Neural cell (in vitro differentiated cells): ENCODE measurements around the gene ETF1. TPM values are rescaled to one million over a fixed set of nuclear protein-coding genes. Genes with fewer than 3 reads are reported as not detected.

Experiments used
- H2AFZ ChIP-seq: fragments of 200-600, 300-800 bp; sonication (generic), shearing (Covaris generic); 2 replicates; pipeline ENCODE4 v1.6.0; 2014; ENCODE audit warnings: low read depth, mild to moderate bottlenecking, antibody characterized with exemption, low read length, moderate library complexity
- H3F3A ChIP-seq: fragments of 200-600 bp; shearing (Covaris generic); 2 replicates; pipeline ENCODE4 v1.6.1; 2016; ENCODE audit warnings: mild to moderate bottlenecking, moderate library complexity, mixed read lengths, antibody characterized with exemption, low read length; ENCODE audit not compliant: insufficient read depth, poor library complexity, severe bottlenecking
- H3K27ac ChIP-seq: fragments of 200-600, 300-800 bp; sonication (generic), shearing (Covaris generic); 2 replicates; pipeline ENCODE4 v1.5.1; 2014; ENCODE audit warnings: mild to moderate bottlenecking, low read length, moderate library complexity
- H3K27me3 ChIP-seq: fragments of 300-800, 200-600 bp; sonication (generic), shearing (Covaris generic); 2 replicates; pipeline ENCODE4 v1.6.0; 2014; ENCODE audit warnings: mild to moderate bottlenecking, low read depth, low read length, moderate library complexity; ENCODE audit not compliant: insufficient read depth
- H3K36me3 ChIP-seq: fragments of 300-800, 200-600 bp; sonication (generic), shearing (Covaris generic); 2 replicates; pipeline ENCODE4 v1.5.1; 2014; ENCODE audit warnings: mild to moderate bottlenecking, antibody characterized with exemption, low read length, moderate library complexity; ENCODE audit not compliant: insufficient read depth
- H3K4me2 ChIP-seq: fragments of 300-800, 200-600 bp; sonication (generic), shearing (Covaris generic); 2 replicates; pipeline ENCODE4 v1.6.0; 2014; ENCODE audit warnings: mild to moderate bottlenecking, low read length
- H3K4me3 ChIP-seq: fragments of 300-800, 200-600 bp; sonication (generic), shearing (Covaris generic); 2 replicates; pipeline ENCODE4 v1.5.1; 2014; ENCODE audit warnings: mild to moderate bottlenecking, low read length, moderate library complexity
- H3K79me2 ChIP-seq: fragments of 200-600 bp; shearing (Covaris generic); replicated peaks from 2 replicates; pipeline ENCODE4 v1.6.0; 2014; ENCODE audit warnings: mild to moderate bottlenecking, low read length, moderate library complexity; ENCODE audit not compliant: insufficient read depth
- H3K9ac ChIP-seq: fragments of 300-800, 200-600 bp; sonication (generic), shearing (Covaris generic); 2 replicates; pipeline ENCODE4 v1.6.1; 2016; ENCODE audit warnings: mild to moderate bottlenecking, low read length, mixed read lengths
- H3K9me2 ChIP-seq: fragments of 200-600 bp; shearing (Covaris generic); 2 replicates; pipeline ENCODE4 v1.6.1; 2016; ENCODE audit warnings: mild to moderate bottlenecking, low read length, mixed read lengths; ENCODE audit not compliant: insufficient read depth
- H3K9me3 ChIP-seq: fragments of 200-600, 300-800 bp; sonication (generic), shearing (Covaris generic); 2 replicates; pipeline ENCODE4 v1.6.1; 2016; ENCODE audit warnings: mild to moderate bottlenecking, mixed run types, low read length, moderate library complexity, mixed read lengths
- H4K20me1 ChIP-seq: fragments of 200-600 bp; shearing (Covaris generic); 2 replicates; pipeline ENCODE4 v1.6.1; 2016; ENCODE audit warnings: mild to moderate bottlenecking, mixed run types; ENCODE audit not compliant: insufficient read depth
- CTCF ChIP-seq: fragments of 450-650 bp; IDR thresholded peaks from 2 replicates; pipeline ENCODE4 v1.5.1; 2014; ENCODE audit warnings: antibody characterized with exemption, mild to moderate bottlenecking, moderate library complexity; ENCODE audit not compliant: poor library complexity, severe bottlenecking
- EP300 ChIP-seq: fragments of 450-650 bp; conservative IDR thresholded peaks from 2 replicates; pipeline ENCODE4 v1.6.1; 2014; ENCODE audit warnings: antibody characterized with exemption, mild to moderate bottlenecking, moderate library complexity; ENCODE audit not compliant: poor library complexity, severe bottlenecking
- EZH2 ChIP-seq: fragments of 200-600, 300-800 bp; shearing (Covaris generic), sonication (generic); IDR thresholded peaks from 2 replicates; pipeline ENCODE4 v1.6.1; 2014; ENCODE audit warnings: antibody characterized with exemption, low read length, borderline replicate concordance, mild to moderate bottlenecking; ENCODE audit not compliant: insufficient read depth, poor library complexity, severe bottlenecking
- MXI1 ChIP-seq: fragments of 450-650 bp; conservative IDR thresholded peaks from 2 replicates; pipeline ENCODE4 v1.6.1; 2014; ENCODE audit warnings: antibody characterized with exemption, mild to moderate bottlenecking; ENCODE audit not compliant: poor library complexity, severe bottlenecking
- POLR2AphosphoS5 ChIP-seq: IDR thresholded peaks from 2 replicates; pipeline ENCODE4 v1.6.1; 2012
- RAD21 ChIP-seq: fragments of 450-650 bp; conservative IDR thresholded peaks from 2 replicates; pipeline ENCODE4 v1.6.1; 2014; ENCODE audit warnings: antibody characterized with exemption, mild to moderate bottlenecking, moderate library complexity
- REST ChIP-seq: IDR thresholded peaks from 2 replicates; pipeline ENCODE4 v1.6.1; 2012; ENCODE audit warnings: borderline replicate concordance
- SMC3 ChIP-seq: fragments of 450-650 bp; conservative IDR thresholded peaks from 2 replicates; pipeline ENCODE4 v1.6.1; 2014; ENCODE audit warnings: antibody characterized with exemption, mild to moderate bottlenecking, moderate library complexity; ENCODE audit not compliant: poor library complexity
- TAF1 ChIP-seq: IDR thresholded peaks from 2 replicates; pipeline ENCODE4 v1.6.1; 2012; ENCODE audit warnings: low read depth
- polyA plus RNA-seq: library from polyadenylated mRNA; depleted of rRNA; stranded (reverse); fragments of >200 nt; gene quantifications from 2 replicates; pipeline ENCODE4 v1.2.3, GENCODE V29; 2014

The ETF1 gene
- polyA plus RNA-seq, 1 donor from 2014 or later: 62.1 TPM

GRCh38 chr5:138528744-138529469, 14.1 kb downstream of the ETF1 start:
- Histone ChIP-seq H3K4me3 (no peak overlapping the region), H3K79me2 (peaks cover 34% of the 10 kb centered on the region), H2AFZ (no peak overlapping the region), H3K9ac (no peak overlapping the region), H3K9me3 (no peaks in the 10 kb centered on the region), H4K20me1 (no peaks in the 10 kb centered on the region), H3K9me2 (no peaks in the 10 kb centered on the region), H3F3A (no peaks in the 10 kb centered on the region), H3K27ac (no peak overlapping the region), H3K4me2 (no peak overlapping the region), H3K36me3 (no peaks in the 10 kb centered on the region), H3K27me3 (no peaks in the 10 kb centered on the region)
- no peak for TF ChIP-seq TAF1
- TF ChIP-seq CTCF: no peak
- no peak for TF ChIP-seq EP300
- TF ChIP-seq MXI1: no peak
- TF ChIP-seq REST: no peak
- TF ChIP-seq EZH2: no peak
- TF ChIP-seq SMC3: no peak
- TF ChIP-seq RAD21: no peak
- no peak for TF ChIP-seq POLR2AphosphoS5

GRCh38 chr5:138528208-138528607, 14.8 kb downstream of the ETF1 start:
- Histone ChIP-seq H3K36me3 (no peaks in the 10 kb centered on the region), H3K4me3 (no peak overlapping the region), H2AFZ (no peak overlapping the region), H4K20me1 (no peaks in the 10 kb centered on the region), H3K27me3 (no peaks in the 10 kb centered on the region), H3K79me2 (peaks cover 30% of the 10 kb centered on the region), H3K27ac (no peak overlapping the region), H3K9me3 (no peaks in the 10 kb centered on the region), H3F3A (no peaks in the 10 kb centered on the region), H3K9me2 (no peaks in the 10 kb centered on the region), H3K9ac (no peak overlapping the region), H3K4me2 (no peak overlapping the region)
- TF ChIP-seq EZH2 (no peak), CTCF (no peak), EP300 (no peak), SMC3 (no peak), MXI1 (no peak), REST (no peak), RAD21 (no peak), TAF1 (no peak), POLR2AphosphoS5 (no peak)
